ENCODE results near the gene PTHLH. TPM values are rescaled to one million over a fixed set of nuclear protein-coding genes. Genes with fewer than 3 reads are reported as not detected.

Gene PTHLH
- total RNA-seq, 1 experiment from 2014 or later, result not detected

- no peaks in the 10 kb centered on the region for H3K36me3 Mint-ChIP-seq
- H3K27ac Mint-ChIP-seq, result no peak overlapping the region
- ATAC-seq, result no peak
- ChIA-PET POLR2A (no interaction called here), CTCF (no interaction called here)
- H3K4me3 Mint-ChIP-seq, result no peak overlapping the region
- no peak for DNase-seq (ENCODE audit: low spot score)
- TF ChIP-seq TEAD4 (CRISPR knock-in tag; IDR thresholded peaks at IDR 0.05), result no peak
- no peak for TF ChIP-seq FOXK1 (CRISPR knock-in tag; IDR thresholded peaks at IDR 0.05)
- TF ChIP-seq OVOL2 (CRISPR knock-in tag; IDR thresholded peaks at IDR 0.05; ENCODE audit: borderline replicate concordance), result no peak
- no peak for TF ChIP-seq NR3C1 (CRISPR knock-in tag; conservative IDR thresholded peaks at IDR 0.05; ENCODE audit: low read depth)
- no peak for TF ChIP-seq PRDM15 (CRISPR knock-in tag; IDR thresholded peaks at IDR 0.05)
- no peak for TF ChIP-seq CREB1 (CRISPR knock-in tag; IDR thresholded peaks at IDR 0.05)
- TF ChIP-seq, protein P1, sequence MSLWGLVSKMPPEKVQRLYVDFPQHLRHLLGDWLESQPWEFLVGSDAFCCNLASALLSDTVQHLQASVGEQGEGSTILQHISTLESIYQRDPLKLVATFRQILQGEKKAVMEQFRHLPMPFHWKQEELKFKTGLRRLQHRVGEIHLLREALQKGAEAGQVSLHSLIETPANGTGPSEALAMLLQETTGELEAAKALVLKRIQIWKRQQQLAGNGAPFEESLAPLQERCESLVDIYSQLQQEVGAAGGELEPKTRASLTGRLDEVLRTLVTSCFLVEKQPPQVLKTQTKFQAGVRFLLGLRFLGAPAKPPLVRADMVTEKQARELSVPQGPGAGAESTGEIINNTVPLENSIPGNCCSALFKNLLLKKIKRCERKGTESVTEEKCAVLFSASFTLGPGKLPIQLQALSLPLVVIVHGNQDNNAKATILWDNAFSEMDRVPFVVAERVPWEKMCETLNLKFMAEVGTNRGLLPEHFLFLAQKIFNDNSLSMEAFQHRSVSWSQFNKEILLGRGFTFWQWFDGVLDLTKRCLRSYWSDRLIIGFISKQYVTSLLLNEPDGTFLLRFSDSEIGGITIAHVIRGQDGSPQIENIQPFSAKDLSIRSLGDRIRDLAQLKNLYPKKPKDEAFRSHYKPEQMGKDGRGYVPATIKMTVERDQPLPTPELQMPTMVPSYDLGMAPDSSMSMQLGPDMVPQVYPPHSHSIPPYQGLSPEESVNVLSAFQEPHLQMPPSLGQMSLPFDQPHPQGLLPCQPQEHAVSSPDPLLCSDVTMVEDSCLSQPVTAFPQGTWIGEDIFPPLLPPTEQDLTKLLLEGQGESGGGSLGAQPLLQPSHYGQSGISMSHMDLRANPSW (CRISPR knock-in tag; conservative IDR thresholded peaks at IDR 0.05; ENCODE audit: low read depth), result no peak
- no peak for TF ChIP-seq ZNF263 (CRISPR knock-in tag; IDR thresholded peaks at IDR 0.05; ENCODE audit: low read depth)
- TF ChIP-seq, protein P2, sequence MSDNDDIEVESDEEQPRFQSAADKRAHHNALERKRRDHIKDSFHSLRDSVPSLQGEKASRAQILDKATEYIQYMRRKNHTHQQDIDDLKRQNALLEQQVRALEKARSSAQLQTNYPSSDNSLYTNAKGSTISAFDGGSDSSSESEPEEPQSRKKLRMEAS (CRISPR knock-in tag; IDR thresholded peaks at IDR 0.05), result no peak
- TF ChIP-seq USF2 (CRISPR knock-in tag; IDR thresholded peaks at IDR 0.05), result no peak
- no peak for TF ChIP-seq GRHL2 (CRISPR knock-in tag; IDR thresholded peaks at IDR 0.05; ENCODE audit: insufficient replicate concordance, severe bottlenecking)
- no peak for TF ChIP-seq NFE2L1 (CRISPR knock-in tag; IDR thresholded peaks at IDR 0.05)
- no peaks in the 10 kb centered on the region for H3K9me3 Mint-ChIP-seq
- H3K4me1 Mint-ChIP-seq, result no peaks in the 10 kb centered on the region
- H3K27me3 Mint-ChIP-seq (ENCODE audit: low read depth), result no peaks in the 10 kb centered on the region
Measured at GRCh38 chr12:28014196-28014595, 41.7 kb upstream of the PTHLH start.

DNA sequence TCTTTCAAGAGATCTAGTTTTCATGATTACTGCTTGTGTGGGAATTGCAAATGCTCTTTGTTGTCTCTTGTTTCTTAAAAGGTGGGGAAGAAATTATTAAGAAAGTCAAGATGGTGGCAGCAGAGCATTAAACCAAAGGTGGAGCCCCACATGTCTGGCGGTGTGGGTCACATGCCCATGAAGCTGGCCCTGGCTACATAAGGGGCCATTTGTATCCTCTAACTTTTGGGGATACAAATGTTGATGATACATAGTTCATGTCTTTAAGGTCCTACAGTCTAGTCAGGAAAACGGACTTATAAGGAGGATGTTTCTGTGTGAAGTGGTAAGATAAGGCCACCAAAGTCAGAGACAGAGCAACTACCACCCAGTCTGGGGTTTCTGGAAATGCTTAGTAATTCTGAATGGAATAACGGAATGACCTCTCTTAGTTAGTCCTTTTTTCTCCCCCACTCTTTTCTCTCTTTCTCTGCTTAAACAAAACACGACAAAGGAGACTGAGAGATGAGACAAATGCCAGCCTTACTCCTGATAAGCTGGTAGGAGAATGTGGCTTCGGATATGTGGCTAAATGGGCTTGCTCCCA lies 39.9 kb upstream of the PTHLH start:
- H3K27ac Mint-ChIP-seq, result no peak overlapping the region
- POLR2A ChIA-PET, result no interaction called here
- CTCF ChIA-PET, result no interaction called here
- no peak overlapping the region for H3K4me3 Mint-ChIP-seq
- DNase-seq (ENCODE audit: low spot score), result no peak
- H3K9me3 Mint-ChIP-seq, result no peaks in the 10 kb centered on the region
- no peak for ATAC-seq
- H3K4me1 Mint-ChIP-seq, result no peaks in the 10 kb centered on the region
- no peaks in the 10 kb centered on the region; the same call in 1 of the 2 replicates for H3K27me3 Mint-ChIP-seq (ENCODE audit: low read depth)
- TF ChIP-seq ATF2 (CRISPR knock-in tag; IDR thresholded peaks at IDR 0.05; ENCODE audit: borderline replicate concordance, low read depth), result no peak
- TF ChIP-seq GABPB1 (CRISPR knock-in tag; IDR thresholded peaks at IDR 0.05), result no peak
- no peaks in the 10 kb centered on the region for H3K36me3 Mint-ChIP-seq
